Lower lobe of right lung (tissue), 2 donors: ENCODE results near the gene TRIM50. TPM values are rescaled to one million over a fixed set of nuclear protein-coding genes. Genes with fewer than 3 reads are reported as not detected.

Source experiments
- ATAC-seq, 2 donors: fragments of 200-7000 bp; cut with Tn5 transposase; one replicate each; pipeline ENCODE4 v1.9.1; 2020 to 2022; ENCODE audit warnings: mild to moderate bottlenecking in 2 of 2, moderate library complexity in 2 of 2
- DNase-seq: peaks from one replicate; pipeline ENCODE4 v3.0.0-alpha.2; 2020
- H3K27ac ChIP-seq: fragments of 200-600 bp; one replicate; pipeline ENCODE4 v1.8.0; 2022
- H3K27me3 ChIP-seq: fragments of 200-600 bp; one replicate; pipeline ENCODE4 v1.8.0; 2022; ENCODE audit warnings: low read depth
- H3K36me3 ChIP-seq: fragments of 200-600 bp; one replicate; pipeline ENCODE4 v1.8.0; 2022; ENCODE audit warnings: mild to moderate bottlenecking
- H3K4me1 ChIP-seq: fragments of 200-600 bp; one replicate; pipeline ENCODE4 v1.8.0; 2022
- H3K4me3 ChIP-seq: fragments of 200-600 bp; one replicate; pipeline ENCODE4 v1.8.0; 2022; ENCODE audit warnings: mild to moderate bottlenecking
- H3K9me3 ChIP-seq: fragments of 200-600 bp; one replicate; pipeline ENCODE4 v1.8.0; 2022
- intact Hi-C: fragments of 100-400 bp; cut with DNase I; formaldehyde crosslinking; loops from one replicate; pipeline ENCODE4 v1.11.0; 2022
- total RNA-seq: library from RNA; stranded (reverse); fragmentation: NEBNext Ultra II Directional; extraction: Animal tissue kit (Norgen Biotek cat#: 25700); gene quantifications from one replicate; pipeline ENCODE4 v1.2.1, GENCODE V29; 2021
- TF ChIP-seq, protein P1 (sequence below): fragments of 200-600 bp; IDR thresholded peaks from one replicate; pipeline ENCODE4 v1.8.0; 2022; ENCODE audit warnings: antibody characterized with exemption, mild to moderate bottlenecking
- donor health status: DM: no; HTN: yes; CAD: no; lungs with severe emphysema.

The TRIM50 gene
- total RNA-seq, 1 donor from 2014 or later, result not detected

DNA sequence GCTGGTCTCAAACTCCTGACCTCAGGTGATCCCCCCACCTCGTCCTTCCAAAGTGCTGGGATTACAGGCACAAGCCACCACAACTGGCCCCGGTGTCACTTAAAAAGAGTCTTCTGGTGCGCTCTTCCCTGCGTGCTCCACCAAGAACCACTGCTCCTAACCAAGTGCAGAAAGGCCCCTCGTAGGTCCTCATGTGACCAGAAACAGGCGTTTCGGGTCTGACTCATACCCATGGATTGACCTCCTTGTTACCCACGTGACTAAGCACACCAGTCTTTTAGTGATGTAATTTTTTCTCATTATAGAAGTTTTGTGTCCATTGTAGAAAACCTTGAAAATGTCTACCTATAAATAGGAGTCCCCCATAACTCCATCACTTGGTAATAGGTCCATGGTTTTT, 14.0 kb upstream of the TRIM50 start:
- TF ChIP-seq, protein P1, sequence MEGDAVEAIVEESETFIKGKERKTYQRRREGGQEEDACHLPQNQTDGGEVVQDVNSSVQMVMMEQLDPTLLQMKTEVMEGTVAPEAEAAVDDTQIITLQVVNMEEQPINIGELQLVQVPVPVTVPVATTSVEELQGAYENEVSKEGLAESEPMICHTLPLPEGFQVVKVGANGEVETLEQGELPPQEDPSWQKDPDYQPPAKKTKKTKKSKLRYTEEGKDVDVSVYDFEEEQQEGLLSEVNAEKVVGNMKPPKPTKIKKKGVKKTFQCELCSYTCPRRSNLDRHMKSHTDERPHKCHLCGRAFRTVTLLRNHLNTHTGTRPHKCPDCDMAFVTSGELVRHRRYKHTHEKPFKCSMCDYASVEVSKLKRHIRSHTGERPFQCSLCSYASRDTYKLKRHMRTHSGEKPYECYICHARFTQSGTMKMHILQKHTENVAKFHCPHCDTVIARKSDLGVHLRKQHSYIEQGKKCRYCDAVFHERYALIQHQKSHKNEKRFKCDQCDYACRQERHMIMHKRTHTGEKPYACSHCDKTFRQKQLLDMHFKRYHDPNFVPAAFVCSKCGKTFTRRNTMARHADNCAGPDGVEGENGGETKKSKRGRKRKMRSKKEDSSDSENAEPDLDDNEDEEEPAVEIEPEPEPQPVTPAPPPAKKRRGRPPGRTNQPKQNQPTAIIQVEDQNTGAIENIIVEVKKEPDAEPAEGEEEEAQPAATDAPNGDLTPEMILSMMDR, result no peak
- no peak overlapping the region for H3K27ac ChIP-seq
- no peaks in the 10 kb centered on the region for H3K9me3 ChIP-seq
- ATAC-seq (peak in 1 of 2 donors; percentile 40), DNase-seq (no peak)
- H3K27me3 ChIP-seq, result no peaks in the 10 kb centered on the region
- H3K4me1 ChIP-seq, result no peaks in the 10 kb centered on the region
- no peaks in the 10 kb centered on the region for H3K36me3 ChIP-seq
- intact Hi-C loops, result no loop called here
- no peak overlapping the region for H3K4me3 ChIP-seq

GRCh38 chr7:73340514-73340913, 12.6 kb upstream of the TRIM50 start:
- no peak for ATAC-seq
- Histone ChIP-seq H3K4me1 (no peaks in the 10 kb centered on the region), H3K27ac (no peak overlapping the region), H3K4me3 (no peak overlapping the region), H3K9me3 (no peaks in the 10 kb centered on the region), H3K27me3 (no peaks in the 10 kb centered on the region), H3K36me3 (no peaks in the 10 kb centered on the region)
- no peak for DNase-seq
- intact Hi-C loops, result no loop called here
- TF ChIP-seq, protein P1, result no peak

DNA sequence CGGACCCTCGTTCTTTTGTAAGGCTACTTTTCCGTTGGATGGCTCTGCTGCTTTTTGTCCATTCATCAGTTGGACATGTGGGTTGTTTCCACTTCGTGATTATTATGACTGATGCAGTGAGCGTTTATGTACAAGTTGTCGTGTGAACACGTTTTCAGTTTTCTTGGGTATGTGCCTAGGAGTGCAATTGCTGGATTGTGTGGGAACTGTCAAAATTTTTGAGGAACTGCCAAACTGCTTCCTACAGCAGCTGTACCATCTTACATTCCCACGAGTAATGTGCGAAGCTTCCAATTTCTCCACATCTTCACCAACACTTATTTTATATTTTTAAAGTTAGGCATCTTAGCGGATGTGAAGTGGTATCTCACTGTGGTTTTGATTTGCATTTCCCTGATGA, 10.4 kb upstream of the TRIM50 start:
- intact Hi-C loops, result no loop called here
- H3K9me3 ChIP-seq, result no peaks in the 10 kb centered on the region
- H3K4me1 ChIP-seq, result no peaks in the 10 kb centered on the region
- no peaks in the 10 kb centered on the region for H3K36me3 ChIP-seq
- TF ChIP-seq, protein P1, result no peak
- no peak overlapping the region for H3K27ac ChIP-seq
- DNase-seq (no peak), ATAC-seq (no peak)
- no peaks in the 10 kb centered on the region for H3K27me3 ChIP-seq
- H3K4me3 ChIP-seq, result no peak overlapping the region

- H3K36me3 ChIP-seq, result no peaks in the 10 kb centered on the region
- no peak for DNase-seq
- no peaks in the 10 kb centered on the region for H3K4me1 ChIP-seq
- H3K9me3 ChIP-seq, result no peaks in the 10 kb centered on the region
- intact Hi-C loops, result no loop called here
- TF ChIP-seq, protein P1, result no peak
- H3K27me3 ChIP-seq, result no peaks in the 10 kb centered on the region
- H3K4me3 ChIP-seq, result no peak overlapping the region
- peak; percentile 62 to 65 for ATAC-seq
- no peak overlapping the region for H3K27ac ChIP-seq
Measured at GRCh38 chr7:73332447-73332846, 4.6 kb upstream of the TRIM50 start.

DNA sequence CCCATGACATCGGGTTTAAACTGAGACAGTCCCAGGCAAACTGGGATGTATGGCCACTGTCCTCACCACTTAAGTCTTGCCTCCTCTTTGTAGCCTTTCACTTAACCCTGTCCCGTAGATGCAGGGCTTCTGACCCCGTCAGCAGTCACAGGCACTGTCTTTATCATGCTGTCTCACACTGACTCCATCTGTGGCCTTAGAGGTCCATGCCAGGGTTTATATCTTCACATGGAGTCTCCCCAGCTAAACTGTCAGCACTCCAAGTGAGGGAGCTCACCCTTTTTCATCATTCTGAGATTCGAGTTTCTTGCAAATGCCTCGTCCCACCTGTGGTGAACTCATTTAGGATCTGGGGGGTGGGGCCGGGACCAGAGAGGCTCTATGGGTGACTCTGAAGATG, 2.9 kb upstream of the TRIM50 start:
- intact Hi-C loops, result no loop called here
- no peak overlapping the region for H3K27ac ChIP-seq

More for the DNA sequence above, 2.9 kb upstream of the TRIM50 start:
- TF ChIP-seq, protein P1, result no peak
- no peaks in the 10 kb centered on the region for H3K27me3 ChIP-seq
- H3K4me3 ChIP-seq, result no peak overlapping the region
- H3K4me1 ChIP-seq, result no peaks in the 10 kb centered on the region
- H3K36me3 ChIP-seq, result no peaks in the 10 kb centered on the region
- no peak for DNase-seq
- no peaks in the 10 kb centered on the region for H3K9me3 ChIP-seq
- ATAC-seq, result no peak
